ENCODE data around the gene COG8.

COG8 gene

GRCh38 chr16:69283851-69284250 lies 55.5 kb downstream of the COG8 start:
- DNase-seq (ENCODE audit: insufficient read length, low spot score): no peak
- no peak for FAIRE-seq
- TF ChIP-seq POU2F2 (IDR thresholded peaks at IDR 0.05; ENCODE audit: low read depth, low read length): no peak
- TF ChIP-seq SPI1 (IDR thresholded peaks at IDR 0.05; ENCODE audit: low read depth, low read length): no peak
- TF ChIP-seq POLR2AphosphoS5 (IDR thresholded peaks at IDR 0.05; ENCODE audit: low read depth, low read length): no peak
- no peak for TF ChIP-seq TAF1 (IDR thresholded peaks at IDR 0.05; ENCODE audit: low read depth, low read length)
- no peak for TF ChIP-seq POLR2A (IDR thresholded peaks at IDR 0.05; ENCODE audit: low read depth, low read length)
- no peak for TF ChIP-seq PAX5 (IDR thresholded peaks at IDR 0.05; ENCODE audit: insufficient read depth, low read length, severe bottlenecking)

- no peak for TF ChIP-seq SPI1 (IDR thresholded peaks at IDR 0.05; ENCODE audit: low read depth, low read length)
- TF ChIP-seq POU2F2 (IDR thresholded peaks at IDR 0.05; ENCODE audit: low read depth, low read length): no peak
- no peak for TF ChIP-seq PAX5 (IDR thresholded peaks at IDR 0.05; ENCODE audit: insufficient read depth, low read length, severe bottlenecking)
- TF ChIP-seq TAF1 (IDR thresholded peaks at IDR 0.05; ENCODE audit: low read depth, low read length): no peak
- no peak for TF ChIP-seq POLR2A (IDR thresholded peaks at IDR 0.05; ENCODE audit: low read depth, low read length)
- no peak for TF ChIP-seq POLR2AphosphoS5 (IDR thresholded peaks at IDR 0.05; ENCODE audit: low read depth, low read length)
- DNase-seq (ENCODE audit: insufficient read length, low spot score) (no peak), FAIRE-seq (no peak)
Measured at GRCh38 chr16:69277413-69277812, 62.0 kb downstream of the COG8 start.

Data from GM12891 (cell line).